HG03432 (cell line): ENCODE data around the gene SLK.

Source experiments
- ATAC-seq: cut with Tn5 transposase; IDR thresholded peaks from one replicate; pipeline ENCODE4 v1.9.1; 2021; ENCODE audit warnings: mild to moderate bottlenecking, moderate library complexity; ENCODE audit not compliant: unreplicated experiment

The SLK gene

DNA sequence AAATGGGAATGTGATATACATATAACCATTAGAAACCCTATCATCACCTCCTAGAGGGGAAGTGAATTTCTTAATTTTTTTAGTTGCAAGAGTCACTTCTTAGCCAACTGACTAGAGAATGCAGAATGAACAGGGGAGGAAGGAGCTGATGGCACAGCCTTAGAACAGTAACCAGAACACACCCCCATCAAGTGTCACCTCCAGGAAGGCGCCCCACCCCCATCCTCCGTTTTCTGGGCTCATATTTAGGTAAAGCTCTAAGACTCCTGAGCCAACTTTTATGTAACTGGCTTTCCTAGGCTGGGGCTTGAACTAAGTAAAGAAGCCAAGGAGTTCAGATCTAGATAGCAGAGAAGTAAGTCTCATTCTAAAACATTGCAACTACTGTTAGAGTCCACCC lies 64.7 kb downstream of the SLK start:
- no peak for ATAC-seq

DNA sequence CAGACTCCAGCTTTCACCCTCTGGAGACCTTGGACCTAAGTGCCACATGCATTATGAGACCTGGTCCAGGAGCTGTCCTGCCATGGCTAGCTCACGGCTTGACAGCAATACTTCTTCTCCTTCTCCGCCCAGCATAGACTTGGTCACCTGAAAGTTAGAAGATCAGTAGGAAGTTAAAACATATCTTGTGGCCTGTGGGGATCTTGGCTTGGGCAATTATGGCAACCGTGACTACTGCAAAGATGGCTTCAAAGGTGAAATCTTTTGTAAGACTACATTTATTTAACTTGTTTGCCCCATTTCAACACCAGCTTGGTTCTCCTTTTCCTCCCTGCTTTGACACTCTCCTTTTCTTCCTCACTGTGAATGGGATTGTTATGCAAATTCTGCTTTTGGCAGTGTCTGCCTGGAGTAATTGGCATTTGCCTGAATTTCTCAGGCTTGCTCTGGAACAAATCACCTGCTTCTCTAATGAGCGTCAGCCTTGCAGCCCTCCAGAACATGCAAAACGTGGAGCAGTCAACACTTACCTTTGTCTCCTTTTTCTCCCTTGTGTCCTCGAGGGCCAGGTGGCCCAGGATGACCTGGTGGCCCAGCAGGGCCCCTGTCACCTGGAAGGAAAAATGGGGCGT lies 65.3 kb downstream of the SLK start:
- no peak for ATAC-seq

DNA sequence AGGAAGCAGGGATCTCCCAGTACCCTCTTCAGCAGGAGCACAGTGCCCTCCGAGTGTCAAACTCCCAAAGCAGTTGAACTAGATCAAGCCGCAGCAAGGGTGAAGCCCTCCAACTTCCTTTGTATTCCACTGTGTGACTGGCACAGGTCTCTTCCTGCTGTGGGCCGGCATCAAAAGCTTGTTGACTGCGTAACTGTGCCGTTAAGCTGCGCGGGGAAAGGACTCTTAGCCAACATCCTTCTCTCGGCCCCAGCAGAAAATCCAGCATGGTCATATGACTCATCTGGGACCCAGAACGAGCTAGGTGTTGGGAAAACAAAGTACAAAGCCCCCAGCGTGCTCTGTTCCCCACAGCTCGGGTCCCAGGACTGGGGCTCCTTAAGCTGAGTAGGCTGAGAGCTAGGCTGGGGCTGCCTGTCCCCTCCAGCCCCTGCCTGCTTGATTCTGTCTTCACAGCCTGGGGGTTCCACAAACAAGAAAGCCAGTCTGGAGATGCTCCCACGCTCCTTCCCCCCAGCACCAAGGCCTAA lies 66.5 kb downstream of the SLK start:
- no peak for ATAC-seq

DNA sequence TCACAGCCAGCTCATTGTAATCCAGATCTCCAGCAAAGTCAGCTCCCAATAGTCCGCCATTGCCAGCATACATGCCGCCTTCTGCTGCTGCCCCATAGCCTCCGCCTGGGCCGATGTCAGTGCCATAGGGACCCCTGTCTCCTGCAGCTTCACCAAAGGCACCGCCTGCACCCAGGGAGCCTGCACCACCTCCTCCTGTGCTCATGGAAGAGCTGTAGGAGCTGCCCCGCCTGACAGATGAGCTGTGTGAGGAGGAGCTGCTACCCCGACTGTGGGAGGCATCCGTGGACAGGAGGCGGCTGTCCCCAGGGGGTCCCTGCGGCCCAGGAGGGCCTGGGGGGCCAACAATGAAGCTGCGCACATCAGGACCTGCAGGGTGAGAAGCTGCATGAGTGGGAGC lies 67.0 kb downstream of the SLK start:
- no peak for ATAC-seq

DNA sequence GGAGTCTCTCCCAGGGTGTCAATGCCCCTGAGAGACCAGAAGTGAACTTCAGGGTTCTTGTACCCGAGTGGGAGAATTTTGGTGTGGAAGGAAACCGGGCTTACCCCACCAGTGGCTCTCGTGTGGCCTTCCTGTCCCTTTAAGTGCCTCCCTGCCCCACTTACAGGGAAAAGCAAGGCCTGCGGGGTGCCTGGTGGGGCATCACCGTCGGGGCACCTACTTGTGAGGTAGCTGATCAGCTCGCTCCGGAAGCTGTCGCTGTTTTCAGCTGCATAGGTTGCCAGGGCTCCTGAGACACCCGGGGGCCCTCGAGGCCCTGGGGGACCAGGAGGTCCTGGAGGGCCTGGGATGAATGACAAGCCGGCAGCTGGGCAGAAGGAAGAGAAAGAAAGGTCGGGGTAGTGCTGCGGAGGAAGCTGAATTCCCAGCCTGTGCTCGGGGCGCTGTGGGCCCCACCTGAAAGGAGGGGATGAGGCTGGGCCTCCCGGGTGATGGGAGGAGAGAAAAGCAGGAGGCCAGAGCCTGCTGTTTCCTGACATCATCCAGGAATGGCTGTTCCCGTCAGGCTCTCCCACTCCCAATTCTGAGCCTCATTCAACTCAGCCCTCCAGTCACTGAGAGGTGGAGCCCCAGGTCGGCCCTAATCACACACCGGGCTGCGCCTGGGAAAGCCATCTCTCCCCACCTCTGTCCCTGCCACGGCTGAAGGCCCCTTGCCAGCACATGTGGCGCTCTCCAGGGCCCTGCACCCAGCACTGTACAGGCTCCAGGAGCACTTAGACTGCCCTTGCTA lies 67.7 kb downstream of the SLK start:
- no peak for ATAC-seq

DNA sequence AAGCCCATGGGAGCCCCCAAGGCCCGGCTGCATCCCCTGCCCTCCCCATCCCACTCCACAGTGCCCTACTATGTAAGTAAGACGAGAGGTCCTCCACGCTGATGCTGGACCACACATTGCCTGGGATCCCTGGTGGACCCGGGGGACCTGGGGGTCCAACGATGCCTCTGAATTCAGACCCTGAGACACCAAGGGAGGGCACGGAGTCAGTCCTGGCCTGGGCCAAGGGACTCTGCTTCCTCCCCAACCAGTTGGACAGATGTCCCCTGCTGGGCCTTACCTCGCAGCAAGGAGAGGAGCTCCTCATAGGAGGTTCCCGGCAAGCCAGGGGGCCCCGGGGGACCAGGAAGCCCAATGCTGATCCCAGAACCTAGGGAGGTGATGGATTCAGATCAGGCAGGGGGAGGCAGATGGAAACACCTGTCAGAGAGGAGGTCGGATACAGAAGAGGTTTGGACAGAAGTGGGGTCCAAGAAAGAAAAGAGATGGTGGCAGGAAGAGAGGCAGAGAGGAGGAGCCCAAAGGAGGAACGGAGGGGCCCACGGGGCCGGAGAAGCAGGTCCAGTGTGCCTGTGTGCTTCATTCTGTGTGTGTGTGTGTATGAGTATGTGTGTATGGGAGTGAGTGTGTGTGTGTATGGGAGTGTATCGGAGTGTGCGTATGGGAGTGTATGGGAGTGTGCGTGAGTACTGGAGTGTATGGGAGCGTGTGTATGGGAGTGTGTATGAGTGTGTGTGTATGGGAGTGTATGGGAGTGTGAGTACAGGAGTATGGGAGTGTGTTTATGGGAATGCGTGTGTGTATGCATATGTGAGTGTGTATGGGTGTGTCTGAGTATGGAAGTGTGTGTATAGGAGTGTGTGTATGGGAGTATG lies 68.5 kb downstream of the SLK start:
- no peak for ATAC-seq

DNA sequence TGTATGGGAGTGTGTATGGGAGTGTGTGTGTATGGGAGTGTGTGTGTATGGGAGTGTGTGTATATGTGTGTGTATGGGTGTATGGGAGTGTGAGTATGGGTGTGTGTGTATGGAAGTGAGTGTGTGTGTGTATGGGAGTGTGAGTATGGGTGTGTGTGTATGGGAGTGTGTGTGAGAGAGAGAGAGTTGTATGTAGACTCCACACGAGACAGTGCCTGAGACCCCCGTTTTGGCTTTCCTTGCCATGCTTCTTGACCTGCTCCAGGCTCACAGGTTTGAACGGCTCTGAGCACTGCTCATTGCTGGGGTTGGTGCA lies 69.1 kb downstream of the SLK start:
- no peak for ATAC-seq

DNA sequence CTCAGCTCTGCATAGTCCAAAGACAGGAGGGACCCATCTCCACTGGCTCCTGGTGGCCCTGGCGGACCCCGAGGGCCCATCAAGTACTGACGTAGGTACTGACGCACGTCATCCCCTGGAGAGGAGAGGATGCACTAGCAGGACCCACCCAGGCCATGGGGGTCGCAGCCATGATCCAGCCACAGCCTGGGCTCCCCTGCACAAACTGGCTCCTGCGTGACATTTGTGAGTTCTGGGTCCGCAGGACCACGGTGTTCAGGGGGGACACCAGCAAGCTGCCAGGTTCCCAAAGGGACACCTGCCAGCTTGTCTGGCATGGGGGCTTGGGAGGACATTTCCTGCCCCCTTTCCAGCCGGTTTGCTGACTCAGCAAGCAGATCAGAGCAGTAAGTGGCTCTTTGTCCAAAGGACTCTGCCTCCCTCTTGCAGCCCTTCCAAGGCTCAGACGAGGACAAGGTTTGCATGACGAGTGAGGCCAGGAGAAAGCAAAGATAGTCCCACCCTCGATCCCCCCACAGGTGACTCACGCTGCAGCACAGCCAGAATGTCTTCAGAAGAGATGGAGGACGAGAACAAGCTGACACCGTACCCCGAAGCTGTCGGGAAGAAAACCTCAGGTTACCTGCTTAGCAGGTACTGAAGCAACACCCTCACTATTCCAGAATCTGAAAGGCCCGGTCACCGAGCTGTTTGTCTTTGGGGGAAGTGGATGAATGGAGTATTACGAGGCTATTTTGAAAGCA lies 69.7 kb downstream of the SLK start:
- no peak for ATAC-seq

DNA sequence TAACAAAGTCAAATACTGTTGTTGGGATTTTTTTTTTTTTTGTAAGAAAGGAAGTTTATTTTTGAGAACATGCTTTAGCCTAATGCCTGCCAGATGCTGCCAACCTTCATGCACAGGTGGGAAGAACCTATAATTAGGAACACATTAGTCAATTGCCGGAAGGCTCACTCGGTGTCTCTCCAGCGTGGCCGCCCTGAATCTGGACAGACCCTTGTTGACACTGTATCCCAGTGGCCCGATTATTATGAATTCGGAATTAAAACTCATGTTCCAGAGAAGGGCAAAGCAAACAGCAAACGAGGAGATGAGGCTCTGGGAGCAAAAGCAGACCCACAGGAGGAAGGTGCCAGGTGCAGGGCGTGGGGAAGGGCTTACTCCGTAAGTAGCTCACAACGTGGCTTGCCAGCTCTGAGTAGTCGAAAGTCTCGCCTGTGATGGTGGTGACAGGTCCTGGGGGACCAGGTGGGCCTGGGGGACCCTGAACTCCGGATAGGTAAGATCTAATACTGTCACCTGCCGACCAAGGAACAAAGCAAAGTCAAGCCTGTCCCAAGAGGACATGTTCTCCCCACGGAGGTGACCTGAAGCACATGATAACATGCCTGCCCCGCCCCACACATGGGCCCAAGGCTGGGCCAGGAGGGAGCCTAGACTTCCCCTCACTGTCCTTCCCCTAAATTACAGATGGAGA lies 70.5 kb downstream of the SLK start:
- ATAC-seq = no peak

DNA sequence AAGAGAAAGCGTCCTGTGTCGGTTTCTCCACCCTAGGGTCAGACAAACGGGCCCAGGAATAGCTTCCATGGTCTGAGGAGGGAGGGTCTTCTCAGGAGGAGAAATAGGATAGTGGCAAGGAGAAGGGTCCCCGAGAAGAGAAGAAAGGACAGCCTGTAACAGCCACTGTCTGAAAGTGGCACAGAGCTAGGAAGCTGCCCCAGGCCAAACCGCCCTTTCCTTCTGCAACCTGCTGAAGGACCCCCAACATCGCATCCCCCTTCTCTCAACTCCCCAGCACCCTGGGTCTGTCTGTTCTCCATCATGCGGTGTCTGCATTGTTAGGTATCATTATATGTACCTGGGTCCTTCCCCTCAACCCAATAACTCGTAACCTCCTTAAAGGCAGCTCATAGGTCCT lies 71.6 kb downstream of the SLK start:
- no peak for ATAC-seq

DNA sequence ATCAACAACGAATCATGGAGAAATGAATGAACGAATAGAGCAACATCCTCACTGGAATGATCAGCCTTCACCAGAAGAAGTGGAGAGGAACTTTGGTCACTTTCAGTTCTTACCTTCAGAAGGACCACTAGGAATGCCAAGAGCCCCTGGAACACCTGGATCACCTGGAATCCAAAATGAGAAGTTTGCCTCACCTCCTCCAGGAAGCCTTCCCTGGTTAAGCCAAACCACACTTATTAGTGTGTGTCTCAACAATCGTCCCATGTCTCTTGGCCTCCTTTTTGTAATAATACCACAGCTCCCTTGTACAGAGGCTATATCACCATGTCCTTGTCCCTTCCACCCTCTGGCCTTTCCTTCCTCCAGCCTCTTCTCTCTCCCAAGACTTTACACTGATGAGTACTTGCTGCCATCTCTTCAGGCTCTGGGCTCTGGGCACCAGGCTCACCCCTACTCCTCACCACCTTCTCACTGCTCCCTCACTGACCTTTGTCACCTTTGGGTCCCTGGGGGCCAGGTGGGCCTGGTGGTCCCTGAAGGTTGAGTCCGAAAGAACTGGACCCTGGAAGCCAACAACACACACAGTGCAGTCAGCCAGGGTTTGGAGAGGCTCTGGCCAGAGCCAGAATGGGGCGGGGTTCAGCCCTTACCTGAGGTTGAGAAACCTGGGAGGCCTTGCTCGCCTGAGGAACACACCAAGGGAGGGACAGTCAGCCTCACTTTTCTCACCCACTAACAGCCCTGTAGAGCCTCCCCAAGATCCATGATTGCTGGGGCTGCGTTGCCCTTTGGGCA lies 72.2 kb downstream of the SLK start:
- no peak for ATAC-seq

DNA sequence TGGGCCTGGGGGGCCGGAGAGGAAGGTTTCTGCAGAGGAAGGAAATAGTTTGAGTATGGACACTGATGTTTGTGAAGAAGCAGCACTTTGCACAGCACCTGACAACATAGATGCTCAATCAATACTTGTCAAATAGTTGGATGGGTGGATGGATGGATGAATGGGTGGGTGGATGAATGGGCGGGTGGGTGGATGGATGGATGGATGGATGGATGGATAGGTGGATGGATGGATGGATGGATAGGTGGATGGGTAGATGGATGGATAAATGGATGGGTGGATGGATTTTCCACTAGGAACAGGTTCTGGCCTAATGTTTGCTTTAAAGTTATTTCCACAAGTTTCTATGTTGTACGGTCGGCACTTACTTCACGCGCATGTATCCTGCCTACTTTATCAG lies 73.4 kb downstream of the SLK start:
- no peak for ATAC-seq

DNA sequence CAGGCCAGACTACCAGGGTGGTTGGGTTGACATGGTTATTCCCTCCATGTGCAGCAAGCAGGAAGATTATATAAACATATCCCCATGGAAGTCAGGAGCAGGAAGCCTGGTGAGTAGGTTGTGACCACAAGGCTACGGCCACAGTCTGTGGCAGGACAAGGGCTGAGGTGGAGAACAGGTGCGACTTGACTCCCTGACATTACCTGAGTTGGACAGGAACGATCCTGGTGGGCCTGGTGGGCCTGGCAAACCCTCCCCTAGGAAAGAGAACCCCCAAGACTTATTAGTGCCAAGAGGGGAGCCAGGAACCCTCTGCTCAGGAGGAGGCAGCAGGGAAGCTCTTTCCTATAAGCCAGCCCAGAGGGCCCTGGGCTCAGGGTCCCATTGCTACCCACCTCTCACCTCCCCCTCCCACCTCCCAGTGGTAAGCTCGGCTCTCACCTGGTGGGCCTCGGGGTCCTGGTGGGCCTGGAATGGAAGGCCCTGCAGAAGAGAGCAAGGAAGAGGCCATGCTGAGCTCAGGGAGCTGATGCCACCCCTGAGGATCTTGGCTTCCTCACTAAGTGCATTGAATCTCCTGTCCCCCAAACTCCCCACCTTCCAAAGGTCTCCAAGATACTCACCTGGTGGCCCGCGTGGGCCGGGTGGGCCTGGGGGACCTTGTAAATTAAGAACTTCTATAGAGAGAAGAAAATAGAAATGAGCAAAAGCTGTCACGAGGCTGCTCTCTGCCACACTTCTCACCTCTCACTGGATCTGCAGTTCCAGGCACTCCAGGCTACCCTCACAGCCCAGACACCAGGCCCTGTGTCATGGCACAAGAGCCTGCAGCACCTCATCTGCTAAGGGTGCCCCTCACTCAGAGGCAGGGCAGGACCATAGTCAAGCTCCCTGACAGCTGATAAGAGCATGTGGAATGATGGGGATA lies 74.2 kb downstream of the SLK start:
- no peak for ATAC-seq

DNA sequence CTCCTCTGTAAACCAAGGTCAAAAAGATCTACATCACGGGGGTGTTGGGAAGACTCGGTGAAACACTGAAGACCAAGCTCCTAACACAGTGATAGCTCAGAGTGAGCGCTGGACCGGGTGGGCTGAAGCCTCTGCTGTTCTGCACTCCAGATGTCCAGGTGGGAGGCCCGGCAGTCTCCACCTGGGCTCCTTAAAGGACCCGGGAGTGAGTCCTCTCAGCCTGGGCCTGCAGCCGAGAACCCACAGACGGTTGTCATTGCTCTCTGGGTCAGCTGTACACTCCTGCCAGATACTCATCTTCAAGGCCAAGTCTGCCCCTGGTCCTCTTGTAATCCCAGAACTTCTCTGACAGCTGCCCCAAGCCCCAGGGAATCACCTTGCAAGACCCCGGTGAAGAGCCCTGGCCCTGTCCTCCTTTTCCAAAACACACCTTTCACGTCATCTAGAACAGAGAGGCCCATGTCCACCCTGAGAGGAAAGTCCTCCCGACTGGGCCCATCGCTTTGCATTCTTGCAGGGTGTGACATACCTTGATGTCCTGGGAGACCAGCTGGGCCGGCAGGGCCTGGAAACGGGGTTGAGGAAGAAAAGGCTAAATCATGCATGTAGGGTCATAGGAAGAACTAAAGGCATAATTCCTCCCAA lies 75.1 kb downstream of the SLK start:
- ATAC-seq = no peak

DNA sequence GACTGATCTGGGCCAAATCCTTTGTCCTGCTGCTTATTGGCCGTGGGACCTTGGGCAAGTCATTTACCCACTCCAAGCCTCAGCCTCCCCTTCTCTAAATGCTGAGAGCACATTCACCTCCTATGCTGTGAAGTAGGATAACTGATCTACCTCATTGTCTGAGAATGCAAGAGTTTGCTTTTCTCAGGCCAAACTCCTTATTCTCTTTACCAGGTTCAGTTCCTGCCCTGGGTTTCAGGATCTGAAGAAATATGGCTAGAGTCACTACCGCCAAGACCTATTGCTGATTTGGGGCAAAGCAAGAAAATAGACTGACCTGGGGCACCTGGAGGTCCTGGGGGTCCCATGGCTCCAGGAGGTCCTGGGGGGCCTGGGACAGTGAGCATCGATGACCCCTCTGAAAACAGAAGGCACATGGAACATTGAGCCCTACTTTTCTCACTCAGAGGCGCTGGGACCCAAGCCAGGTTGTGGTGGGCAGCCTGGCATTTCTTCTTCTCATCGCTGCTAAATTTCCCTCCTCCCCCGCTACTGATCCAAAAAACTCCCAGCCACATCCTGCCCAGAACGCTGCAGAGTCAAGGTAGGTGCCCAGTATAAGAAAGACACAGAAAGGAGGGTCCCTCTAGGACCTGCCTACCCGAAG lies 76.4 kb downstream of the SLK start:
- ATAC-seq = no peak

DNA sequence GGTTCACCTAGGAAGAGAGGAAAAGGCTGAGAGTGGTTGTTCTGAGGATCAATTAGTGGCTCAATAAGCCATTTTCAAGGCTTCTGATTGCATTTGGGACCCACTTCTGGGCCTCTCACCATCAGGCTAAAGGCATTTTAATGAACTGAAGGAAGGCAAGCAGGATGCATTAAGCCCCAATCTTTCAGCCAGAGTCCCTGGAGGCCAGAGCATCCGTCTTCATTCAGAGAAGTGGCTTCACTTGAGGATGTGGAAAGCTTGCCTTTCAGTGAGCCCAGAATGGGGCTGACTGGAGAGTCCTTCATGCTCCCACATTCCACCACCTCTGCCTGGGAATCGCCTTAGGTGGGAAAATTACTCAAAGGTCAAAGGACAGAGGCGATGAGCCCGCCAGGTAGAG lies 76.9 kb downstream of the SLK start:
- no peak for ATAC-seq
